Measurements from ENCODE around the gene TTC3.

Gene TTC3

GRCh38 chr21:37082856-37083528 lies 9.9 kb downstream of the TTC3 start:
- TF ChIP-seq CTCF (IDR thresholded peaks at IDR 0.05; ENCODE audit: borderline replicate concordance, control extremely low read depth, extremely low read depth, insufficient read depth, missing control alignments) = no peak
- DNase-seq (ENCODE audit: low spot score) = no peak
- in situ Hi-C loops (cut with MboI; ENCODE audit: low sequenced_read_pairs, unreplicated experiment) = no loop called here

- TF ChIP-seq CTCF (IDR thresholded peaks at IDR 0.05; ENCODE audit: borderline replicate concordance, control extremely low read depth, extremely low read depth, insufficient read depth, missing control alignments) = no peak
- in situ Hi-C loops (cut with MboI; ENCODE audit: low sequenced_read_pairs, unreplicated experiment) = no loop called here
- DNase-seq (ENCODE audit: low spot score) = no peak
These were observed 12.7 kb downstream of the TTC3 start for GRCh38 chr21:37085726-37086125.

GRCh38 chr21:37087188-37087587 lies 14.1 kb downstream of the TTC3 start:
- in situ Hi-C loops (cut with MboI; ENCODE audit: low sequenced_read_pairs, unreplicated experiment) = no loop called here
- no peak for DNase-seq (ENCODE audit: low spot score)

GRCh38 chr21:37088186-37088735 lies 15.2 kb downstream of the TTC3 start:
- DNase-seq (ENCODE audit: low spot score) = no peak
- in situ Hi-C loops (cut with MboI; ENCODE audit: low sequenced_read_pairs, unreplicated experiment) = no loop called here
- no peak for TF ChIP-seq CTCF (IDR thresholded peaks at IDR 0.05; ENCODE audit: borderline replicate concordance, control extremely low read depth, extremely low read depth, insufficient read depth, missing control alignments)

More at GRCh38 chr21:37087188-37087587, 14.1 kb downstream of the TTC3 start:
- TF ChIP-seq CTCF (IDR thresholded peaks at IDR 0.05; ENCODE audit: borderline replicate concordance, control extremely low read depth, extremely low read depth, insufficient read depth, missing control alignments) = no peak

- no peak for TF ChIP-seq CTCF (IDR thresholded peaks at IDR 0.05; ENCODE audit: borderline replicate concordance, control extremely low read depth, extremely low read depth, insufficient read depth, missing control alignments)
- in situ Hi-C loops (cut with MboI; ENCODE audit: low sequenced_read_pairs, unreplicated experiment) = no loop called here
- DNase-seq (ENCODE audit: low spot score) = no peak
These were observed 20.9 kb downstream of the TTC3 start for GRCh38 chr21:37093977-37094376.

GRCh38 chr21:37095821-37096220 lies 22.8 kb downstream of the TTC3 start:
- DNase-seq (ENCODE audit: low spot score) = no peak
- in situ Hi-C loops (cut with MboI; ENCODE audit: low sequenced_read_pairs, unreplicated experiment) = no loop called here
- TF ChIP-seq CTCF (IDR thresholded peaks at IDR 0.05; ENCODE audit: borderline replicate concordance, control extremely low read depth, extremely low read depth, insufficient read depth, missing control alignments) = no peak
